Left hindlimb (tissue), 1 donor: ENCODE measurements around the gene KLK3.

ENCODE experiments used
- DNase-seq: peaks from one replicate; pipeline ENCODE4 v3.0.0-alpha.2; 2018

KLK3 gene

GRCh38 chr19:50908336-50908735, 53.6 kb downstream of the KLK3 start:
- DNase-seq, result no peak

- DNase-seq, result peak; percentile 56
Observed at GRCh38 chr19:50909240-50910070, 54.7 kb downstream of the KLK3 start.
